ENCODE measurements around the gene RYR3. TPM values are rescaled to one million over a fixed set of nuclear protein-coding genes. Genes with fewer than 3 reads are reported as not detected.

The RYR3 gene
- total RNA-seq, 2 experiments from 2014 or later: not detected

DNA sequence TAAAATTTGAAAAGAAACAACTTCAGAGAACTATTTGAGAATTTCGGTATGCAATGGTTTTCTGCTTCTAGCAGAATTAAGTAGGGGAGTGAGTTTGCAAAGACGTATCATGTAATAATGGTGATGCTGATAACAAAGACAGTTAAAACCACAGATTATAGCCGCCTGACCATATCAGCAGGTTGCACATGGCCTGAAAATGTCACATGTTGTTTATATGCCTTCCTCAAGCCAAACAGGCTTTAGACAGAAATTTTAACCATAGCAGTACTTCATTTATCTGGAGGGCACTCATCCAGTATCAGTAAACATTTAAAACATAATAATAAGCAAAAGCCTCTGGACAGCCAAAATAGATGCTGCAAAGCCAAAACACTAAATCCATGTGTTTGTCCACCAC, 131.7 kb downstream of the RYR3 start:
- POLR2A ChIA-PET: no interaction called here
- CTCF ChIA-PET: no interaction called here

- CTCF ChIA-PET: no interaction called here
- POLR2A ChIA-PET: no interaction called here
Measured at GRCh38 chr15:33443708-33444107, 132.9 kb downstream of the RYR3 start.

DNA sequence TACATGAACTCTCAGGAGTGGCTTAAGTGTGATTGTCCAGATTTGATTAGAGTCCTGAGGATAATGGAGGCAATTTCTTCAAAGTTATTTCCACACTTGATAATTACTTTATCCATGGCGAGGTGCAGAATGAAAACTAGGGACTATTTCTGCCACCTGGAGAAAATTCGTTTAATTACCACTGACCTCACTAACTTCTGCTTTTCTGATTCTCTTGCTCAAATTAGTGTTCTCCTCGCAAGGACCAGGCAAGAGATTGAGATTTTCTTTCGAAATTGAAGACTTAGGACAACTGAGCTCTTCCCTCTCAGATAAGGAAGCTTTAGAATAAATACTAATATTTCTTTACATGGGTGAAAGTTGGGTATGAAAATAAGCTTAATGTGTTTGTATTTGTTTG, 135.2 kb downstream of the RYR3 start:
- POLR2A ChIA-PET: no interaction called here
- CTCF ChIA-PET: no interaction called here

GRCh38 chr15:33448151-33448550, 137.4 kb downstream of the RYR3 start:
- CTCF ChIA-PET: no interaction called here
- POLR2A ChIA-PET: no interaction called here

DNA sequence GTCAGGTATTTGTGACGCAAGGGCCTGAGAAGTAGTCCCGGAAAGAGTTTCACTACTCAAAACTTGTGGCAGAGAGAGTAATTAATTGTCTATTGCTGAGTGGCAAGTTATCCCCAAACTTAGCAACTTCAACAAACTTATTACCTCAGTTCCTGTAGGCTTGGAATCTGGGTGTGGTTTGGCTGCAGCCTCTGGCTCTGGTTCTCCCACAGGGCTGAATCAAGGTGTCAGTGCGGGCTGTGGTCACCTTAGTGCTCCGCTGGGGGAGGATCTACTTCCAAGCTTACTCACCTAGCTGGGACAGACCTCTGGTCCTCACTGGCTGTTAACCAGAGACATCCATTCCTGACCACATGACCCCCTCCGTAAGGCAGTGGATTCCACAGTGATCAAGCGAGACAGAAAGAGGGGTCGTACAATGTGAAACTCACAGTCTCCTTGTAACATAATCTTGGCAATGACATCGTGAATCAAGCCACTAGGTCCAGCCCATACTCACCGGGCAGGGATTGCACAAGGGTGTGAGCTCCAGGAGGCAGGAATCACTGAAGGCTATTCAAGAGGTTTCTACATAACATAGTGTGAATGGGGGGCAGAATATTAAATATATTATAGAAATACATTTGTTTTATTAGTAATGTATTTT, 138.3 kb downstream of the RYR3 start:
- ChIA-PET CTCF (no interaction called here), POLR2A (no interaction called here)

DNA sequence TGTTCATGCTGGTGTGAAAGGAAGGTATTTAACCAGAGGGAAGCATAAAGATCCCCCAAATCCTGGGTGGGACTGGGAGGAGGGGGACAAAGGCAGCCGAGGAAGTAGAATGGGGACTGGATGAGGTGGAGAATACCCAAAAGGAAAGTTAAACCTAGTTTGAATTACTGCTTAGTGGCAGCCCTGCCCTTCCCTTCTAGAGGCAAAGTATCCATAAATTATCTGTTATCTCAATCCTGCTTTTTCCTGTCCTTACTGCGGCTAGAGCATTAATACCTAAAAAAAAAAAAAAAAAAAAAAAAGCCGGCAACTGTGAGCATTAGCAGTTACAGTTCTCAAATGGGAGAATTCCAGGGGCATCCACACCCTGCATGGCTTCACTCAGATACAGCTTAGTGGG, 139.0 kb downstream of the RYR3 start:
- POLR2A ChIA-PET: no interaction called here
- CTCF ChIA-PET: no interaction called here

GRCh38 chr15:33451385-33451784, 140.6 kb downstream of the RYR3 start:
- ChIA-PET CTCF (no interaction called here), POLR2A (no interaction called here)

GRCh38 chr15:33453761-33454160, 143.0 kb downstream of the RYR3 start:
- CTCF ChIA-PET: no interaction called here
- POLR2A ChIA-PET: no interaction called here

DNA sequence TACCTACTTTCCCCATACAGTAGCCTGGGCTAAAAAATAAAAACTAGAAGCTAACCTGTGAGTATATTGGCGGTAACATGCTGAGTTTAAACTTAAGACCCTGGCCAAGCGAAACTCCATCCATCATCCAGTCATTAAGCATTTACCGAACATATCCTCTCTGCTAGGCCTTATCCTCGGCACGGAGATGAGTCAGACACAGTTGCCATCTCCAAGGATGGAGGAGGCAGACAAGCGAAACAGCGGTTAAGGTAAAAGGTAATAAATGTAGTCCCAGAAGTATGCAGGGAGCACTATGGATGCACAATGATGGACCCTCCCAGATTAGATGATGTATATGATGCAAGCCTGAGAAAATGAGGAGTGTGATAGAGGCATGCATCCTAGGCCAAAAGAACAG, 143.6 kb downstream of the RYR3 start:
- ChIA-PET CTCF (no interaction called here), POLR2A (no interaction called here)

DNA sequence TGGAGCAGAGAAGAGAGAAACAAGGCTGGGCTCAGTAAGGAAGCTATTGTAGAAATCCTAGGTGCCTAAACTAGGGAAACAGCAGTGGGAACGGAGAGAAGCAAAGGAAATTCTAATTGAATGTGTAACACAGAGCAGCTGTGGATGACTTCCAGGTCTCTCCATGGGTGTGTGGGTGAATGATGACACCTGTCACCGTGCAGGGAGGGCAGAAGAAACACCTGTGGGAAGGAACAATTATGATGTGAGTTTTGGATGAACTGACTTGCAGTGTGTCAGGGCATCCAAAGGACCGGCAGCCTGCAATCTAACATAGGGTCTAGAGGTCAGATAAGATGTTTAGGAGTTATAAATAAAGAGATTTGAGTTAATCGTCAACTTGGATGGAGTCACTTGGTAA, 144.2 kb downstream of the RYR3 start:
- POLR2A ChIA-PET: no interaction called here
- CTCF ChIA-PET: no interaction called here

DNA sequence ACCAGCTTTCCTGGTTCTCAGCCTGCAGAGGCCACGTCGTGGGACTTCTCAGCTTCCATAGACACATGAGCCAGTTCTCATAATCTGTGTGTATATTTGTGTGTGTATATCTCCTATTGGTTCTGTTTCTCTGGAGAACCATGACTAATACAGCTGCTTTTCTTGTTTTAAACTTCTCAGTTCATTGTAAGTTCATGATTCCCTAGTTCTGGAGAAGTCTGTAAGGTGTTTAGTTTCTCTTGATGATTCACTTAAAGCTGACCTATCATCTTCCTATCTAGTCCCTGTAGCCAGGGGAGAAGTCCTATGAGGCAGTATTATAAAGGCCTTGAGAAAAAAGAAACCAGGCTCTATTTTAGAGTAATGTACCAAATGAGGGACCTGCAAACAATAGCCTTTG, 147.7 kb downstream of the RYR3 start:
- ChIA-PET POLR2A (no interaction called here), CTCF (no interaction called here)

DNA sequence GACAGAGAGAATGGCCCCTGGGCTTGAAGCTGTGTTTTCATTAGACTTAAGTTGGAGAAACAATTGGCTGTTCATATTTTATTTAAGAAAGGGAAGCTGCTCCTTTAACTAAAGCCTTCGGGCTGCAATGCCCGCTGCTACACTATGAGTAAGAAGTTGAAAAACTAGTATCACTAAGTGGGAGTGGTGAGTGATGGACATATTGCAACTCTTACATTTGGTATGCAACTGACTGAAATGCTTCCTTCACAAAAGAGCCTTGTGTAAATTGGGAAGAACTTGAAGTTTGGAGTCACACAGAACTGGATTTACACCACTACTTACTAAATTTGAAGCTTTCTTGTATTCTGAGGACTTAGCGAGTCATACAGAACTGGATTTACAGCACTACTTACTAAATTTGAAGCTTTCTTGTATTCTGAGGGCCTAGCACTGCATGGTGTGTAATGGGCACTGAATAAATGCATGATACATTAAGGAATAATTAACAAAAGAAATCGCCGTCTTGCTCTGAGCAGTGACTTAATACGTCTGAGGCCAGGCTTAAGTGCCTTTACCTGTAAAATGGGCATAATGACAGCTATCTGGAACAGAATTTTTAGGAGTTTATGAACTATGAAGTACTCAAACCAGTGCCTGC, 149.5 kb downstream of the RYR3 start:
- ChIA-PET CTCF (no interaction called here), POLR2A (no interaction called here)

- ChIA-PET POLR2A (no interaction called here), CTCF (no interaction called here)
Measured at GRCh38 chr15:33461671-33462070, 150.9 kb downstream of the RYR3 start.

- CTCF ChIA-PET: no interaction called here
- POLR2A ChIA-PET: no interaction called here
Measured at GRCh38 chr15:33467146-33467815, 156.5 kb downstream of the RYR3 start.

- POLR2A ChIA-PET: no interaction called here
- CTCF ChIA-PET: no interaction called here
Measured at GRCh38 chr15:33467816-33468163, 157.0 kb downstream of the RYR3 start.

DNA sequence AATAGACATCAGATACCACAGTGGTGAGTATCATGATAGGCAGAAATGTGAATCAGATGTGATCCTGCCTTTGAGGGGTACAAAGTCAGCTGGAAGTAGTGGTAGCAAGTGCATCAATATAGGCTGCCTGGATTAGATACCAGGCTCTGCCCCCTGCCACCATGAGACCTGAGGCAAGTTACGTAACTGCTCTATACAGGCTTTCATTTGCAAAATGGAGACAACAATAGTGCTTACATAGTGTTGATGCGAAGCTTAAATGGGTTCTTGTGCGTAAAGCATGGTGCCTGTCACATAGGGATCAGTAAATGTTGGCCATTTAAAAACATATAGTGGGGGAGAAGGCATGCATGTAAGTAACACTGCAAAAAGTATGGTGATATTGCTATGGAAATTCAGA, 158.0 kb downstream of the RYR3 start:
- ChIA-PET CTCF (no interaction called here), POLR2A (no interaction called here)

GRCh38 chr15:33473005-33473404, 162.2 kb downstream of the RYR3 start:
- CTCF ChIA-PET: no interaction called here
- POLR2A ChIA-PET: no interaction called here

DNA sequence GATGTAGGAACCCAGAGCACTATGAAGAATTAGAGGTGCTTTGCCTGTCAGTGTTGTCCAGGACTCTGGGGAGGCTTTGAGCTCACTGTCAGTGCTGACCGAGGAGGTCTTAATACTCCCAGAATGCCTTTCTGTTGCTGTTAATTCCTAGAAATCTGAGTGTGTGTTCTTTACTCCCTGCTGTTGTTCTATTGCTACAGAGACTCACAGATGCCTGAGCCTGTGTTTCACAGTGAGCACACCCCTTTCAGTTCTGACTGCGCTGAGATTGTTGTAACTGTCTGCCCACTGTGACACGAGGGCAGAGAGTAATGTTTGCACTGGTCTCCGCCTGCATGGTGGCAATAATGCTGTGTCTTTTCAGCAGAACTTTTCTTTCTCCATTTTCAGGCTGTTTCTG, 162.9 kb downstream of the RYR3 start:
- CTCF ChIA-PET: no interaction called here
- POLR2A ChIA-PET: no interaction called here

DNA sequence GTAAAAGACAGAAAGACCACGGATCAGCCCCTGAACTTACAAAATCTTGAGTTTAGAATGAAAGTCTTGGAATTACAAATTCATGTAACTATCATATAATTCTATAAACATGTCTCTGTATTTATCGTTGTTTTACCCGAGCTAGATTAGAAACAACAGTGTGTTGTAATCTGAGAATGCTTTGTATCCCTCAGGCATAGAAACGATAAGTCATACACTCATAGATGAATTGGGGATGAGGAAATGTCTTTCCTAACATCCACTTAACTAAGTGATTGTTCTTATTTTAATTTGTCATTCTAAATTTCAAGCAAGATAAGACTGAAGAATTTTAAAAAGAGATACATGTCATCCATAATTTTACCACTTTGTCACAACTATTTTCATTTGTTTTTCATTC, 165.3 kb downstream of the RYR3 start:
- ChIA-PET CTCF (no interaction called here), POLR2A (no interaction called here)

DNA sequence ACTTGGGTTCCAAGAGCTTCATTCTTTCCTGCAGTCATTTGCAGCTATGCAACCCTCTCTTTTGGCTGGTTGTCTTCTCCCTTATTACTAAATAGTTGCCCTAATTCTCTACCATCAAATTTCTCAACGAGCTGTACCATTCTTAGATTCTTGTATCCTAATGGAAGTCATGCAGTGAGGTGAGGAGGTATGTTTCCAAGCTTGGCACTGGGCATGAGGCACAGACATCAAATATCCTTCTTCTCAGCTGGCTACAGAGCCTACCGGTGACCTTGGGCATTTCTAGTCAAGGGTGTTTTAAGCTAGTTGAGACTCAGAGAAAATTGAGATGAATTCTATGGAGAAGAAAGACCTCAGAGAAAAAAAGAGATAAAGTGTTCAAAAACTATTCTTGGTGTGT, 166.1 kb downstream of the RYR3 start:
- CTCF ChIA-PET: no interaction called here
- POLR2A ChIA-PET: no interaction called here

DNA sequence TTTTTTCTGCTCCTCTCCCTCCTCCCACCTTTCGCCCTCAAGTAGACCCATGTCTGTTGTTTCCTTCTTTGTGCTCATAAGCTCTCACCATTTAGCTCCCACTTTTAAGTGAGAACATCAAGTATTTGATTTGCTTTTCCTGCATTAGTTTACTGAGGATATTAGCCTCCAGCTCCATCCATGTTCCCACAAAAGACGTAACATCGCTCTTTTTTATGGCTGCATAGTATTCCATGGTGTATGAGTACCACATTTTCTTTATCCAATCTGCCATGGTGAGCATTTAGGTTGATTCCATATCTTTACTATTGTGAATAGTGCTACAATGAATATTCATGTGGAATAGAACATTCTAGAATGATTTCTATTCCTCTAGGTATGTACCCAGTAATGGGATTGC, 178.6 kb downstream of the RYR3 start:
- ChIA-PET POLR2A (no interaction called here), CTCF (no interaction called here)

DNA sequence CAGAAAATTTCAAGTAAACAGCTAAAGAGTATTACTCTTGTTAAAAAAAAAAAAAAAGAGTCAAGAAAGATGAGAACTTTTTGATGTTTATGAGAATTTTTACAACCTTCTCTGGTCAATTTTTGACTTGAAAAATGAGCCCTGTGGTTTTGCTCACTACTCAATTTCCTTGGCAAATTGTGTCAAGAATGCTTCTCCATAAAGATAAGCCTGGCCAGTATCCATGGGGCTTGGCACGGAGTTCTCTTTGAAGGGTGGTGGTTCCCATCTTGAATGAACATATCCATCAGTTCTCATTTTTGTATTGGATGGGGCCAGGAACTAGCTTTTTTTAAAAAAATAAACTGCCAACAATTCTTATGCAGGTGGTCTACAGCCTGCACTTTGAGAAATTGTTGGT, 179.9 kb downstream of the RYR3 start:
- CTCF ChIA-PET: no interaction called here
- POLR2A ChIA-PET: no interaction called here
